K562 (cell line): Measurements from ENCODE around the gene CIB2. TPM values are rescaled to one million over a fixed set of nuclear protein-coding genes. Genes with fewer than 3 reads are reported as not detected.

Source experiments
- ATAC-seq: fragments of 200-7000 bp; cut with Tn5 transposase; 3 replicates; pipeline ENCODE4 v1.9.1; 2020; ENCODE audit warnings: moderate library complexity
- Bru-seq: library from RNA; stranded (reverse); fragments of 400-500 nt; gene quantifications from one replicate; lab custom pipeline; 2021; lab: Mats Ljungman, UMichigan
- BruChase-seq, 2 experiments: library from RNA; stranded (reverse); fragments of 400-500 nt; gene quantifications; one replicate each; lab custom pipeline; 2021; lab: Mats Ljungman, UMichigan
- BruUV-seq: library from RNA; stranded (reverse); fragments of 400-500 nt; replicated peaks from 2 replicates; lab custom pipeline; 2021; lab: Mats Ljungman, UMichigan
- CTCF ChIA-PET: fragments of 300-600 bp; formaldehyde crosslinking; extraction: SDS; loops from one replicate; lab custom pipeline; 2021; ENCODE audit warnings: low intra/inter-chr PET ratio; lab: Yijun Ruan, JAX
- POLR2A ChIA-PET: fragments of 300-600, 350-650 bp; sonication (Branson Sonifier 250); formaldehyde crosslinking; extraction: SDS; loops from one replicate; lab custom pipeline; 2021; ENCODE audit warnings: antibody characterized with exemption, inconsistent platforms; lab: Yijun Ruan, JAX
- DNase-seq, 4 experiments: peaks; one replicate each; pipeline versions ENCODE4 v3.0.0 to v3.0.0-alpha.2; 2011 to 2018; ENCODE audit warnings: low spot score in 3 of 4, mixed read lengths in 3 of 4; ENCODE audit errors: extremely low read depth in 1 of 4
- FAIRE-seq: peaks from 2 replicates; lab custom pipeline; 2011; peaks lifted over from hg19 to GRCh38; lab: Jason Lieb, UNC
- H2AFZ ChIP-seq: 2 replicates; pipeline ENCODE4 v1.6.0; 2011; ENCODE audit warnings: low read depth, low read length, control low read depth, inconsistent platforms
- H3K27ac ChIP-seq: fragments of 200-600 bp; 3 replicates; pipeline ENCODE4 v1.8.0; 2011; ENCODE audit warnings: low read depth, mild to moderate bottlenecking, control low read depth, inconsistent platforms, low read length, moderate library complexity, mixed read lengths; ENCODE audit errors: extremely low read depth
- H3K27me3 ChIP-seq, 2 experiments: fragments of 300-600 bp in 1 of 2; 2 replicates in 1 of 2; 3 replicates in 1 of 2; pipeline versions ENCODE4 v1.6.0 to v1.8.0; 2011; ENCODE audit warnings: inconsistent platforms in 2 of 2, low read length in 2 of 2, mild to moderate bottlenecking in 1 of 2, mixed read lengths in 1 of 2, moderate library complexity in 1 of 2; ENCODE audit not compliant: control insufficient read depth in 2 of 2, insufficient read depth in 2 of 2
- H3K36me3 ChIP-seq: fragments of 300-600 bp; 3 replicates; pipeline ENCODE4 v1.8.0; 2011; ENCODE audit warnings: mild to moderate bottlenecking, low read length, inconsistent platforms; ENCODE audit not compliant: control insufficient read depth, insufficient read depth
- H3K4me1 ChIP-seq, 2 experiments: fragments of 200-600 bp in 1 of 2; replicated peaks in 1 of 2; 2 replicates in 1 of 2; 3 replicates in 1 of 2; pipeline versions ENCODE4 v1.5.1 to v1.8.0; 2011; ENCODE audit warnings: inconsistent platforms in 2 of 2, low read length in 2 of 2, mild to moderate bottlenecking in 1 of 2, mixed read lengths in 1 of 2, moderate library complexity in 1 of 2; ENCODE audit not compliant: control insufficient read depth in 2 of 2, insufficient read depth in 2 of 2
- H3K4me2 ChIP-seq: 2 replicates; pipeline ENCODE4 v1.6.1; 2011; ENCODE audit warnings: low read length, control low read depth, inconsistent platforms, mixed read lengths; ENCODE audit not compliant: insufficient read depth
- H3K4me3 ChIP-seq: fragments of 200-600 bp; sonication (generic), shearing (Covaris generic); 2 replicates; pipeline ENCODE4 v1.5.1; 2016; ENCODE audit warnings: control low read depth, inconsistent platforms
- H3K79me2 ChIP-seq: fragments of 200-600 bp; 3 replicates; pipeline ENCODE4 v1.8.0; 2011; ENCODE audit warnings: low read length, inconsistent platforms; ENCODE audit not compliant: control insufficient read depth, insufficient read depth
- H3K9ac ChIP-seq, 2 experiments: 2 replicates each; pipeline versions ENCODE4 v1.6.0 to v1.6.1; 2011; ENCODE audit warnings: low read depth in 2 of 2, low read length in 2 of 2, control low read depth in 1 of 2, inconsistent platforms in 1 of 2, mild to moderate bottlenecking in 1 of 2, mixed read lengths in 1 of 2; ENCODE audit not compliant: insufficient read depth in 1 of 2
- H3K9me1 ChIP-seq: one replicate; pipeline ENCODE4 v1.6.0; 2011; ENCODE audit warnings: inconsistent platforms, mild to moderate bottlenecking, low read length, moderate library complexity; ENCODE audit not compliant: control insufficient read depth, insufficient read depth
- H3K9me3 ChIP-seq: replicated peaks from 2 replicates; pipeline ENCODE4 v1.5.1; 2011; ENCODE audit warnings: low read depth, low read length, inconsistent platforms; ENCODE audit not compliant: control insufficient read depth, insufficient read depth
- H4K20me1 ChIP-seq: replicated peaks from 2 replicates; pipeline ENCODE4 v1.6.1; 2011; ENCODE audit warnings: low read length, inconsistent platforms, mixed read lengths; ENCODE audit not compliant: control insufficient read depth, insufficient read depth
- ATF7 ChIP-seq: fragments of 450-650 bp; IDR thresholded peaks from 2 replicates; pipeline ENCODE4 v1.7.1; 2014; ENCODE audit warnings: mild to moderate bottlenecking, moderate library complexity
- BMI1 ChIP-seq: fragments of 150-350 bp; IDR thresholded peaks from 2 replicates; pipeline ENCODE4 v1.6.1; 2014; ENCODE audit warnings: low read length
- BRCA1 ChIP-seq, 2 experiments: fragments of 450-650 bp in 1 of 2; sonication (generic) in 1 of 2; formaldehyde crosslinking in 1 of 2; IDR thresholded peaks; 2 replicates each; pipeline versions ENCODE4 v1.5.0 to v1.6.1; 2017 to 2020; ENCODE audit warnings: mild to moderate bottlenecking in 1 of 2, missing genetic modification reagents in 1 of 2
- CREB1 ChIP-seq, 2 experiments: sonication (generic) in 1 of 2; formaldehyde crosslinking in 1 of 2; IDR thresholded peaks; 2 replicates each; pipeline versions ENCODE4 v1.6.1 to v1.8.0; 2012 to 2022; ENCODE audit warnings: inconsistent platforms in 1 of 2, mild to moderate bottlenecking in 1 of 2, missing genetic modification reagents in 1 of 2, moderate library complexity in 1 of 2
- E2F3 ChIP-seq: fragments of 250-450 bp; sonication (Bioruptor Pico); IDR thresholded peaks from 2 replicates; pipeline ENCODE4 v1.4.0; 2020; ENCODE audit warnings: mild to moderate bottlenecking
- ETV5 ChIP-seq: sonication (generic); formaldehyde crosslinking; IDR thresholded peaks from 2 replicates; pipeline ENCODE4 v1.4.0; 2020; ENCODE audit warnings: low read depth, mild to moderate bottlenecking, missing genetic modification reagents
- FIP1L1 ChIP-seq: fragments of 200-400 bp; formaldehyde crosslinking; IDR thresholded peaks from 2 replicates; pipeline ENCODE4 v1.6.1; 2018; ENCODE audit warnings: mild to moderate bottlenecking, low read depth, low read length; ENCODE audit not compliant: poor library complexity, severe bottlenecking
- ILF3 ChIP-seq: fragments of 450-650 bp; IDR thresholded peaks from 2 replicates; pipeline ENCODE4 v1.6.1; 2018; ENCODE audit warnings: antibody characterized with exemption, mild to moderate bottlenecking, moderate library complexity, borderline replicate concordance
- LEF1 ChIP-seq: fragments of 450-650 bp; IDR thresholded peaks from 2 replicates; pipeline ENCODE4 v1.6.1; 2016; ENCODE audit warnings: mild to moderate bottlenecking
- XRCC3 ChIP-seq: fragments of 450-650 bp; IDR thresholded peaks from 2 replicates; pipeline ENCODE4 v1.6.1; 2017; ENCODE audit warnings: mild to moderate bottlenecking, moderate library complexity
- ZNF121 ChIP-seq: sonication (generic); formaldehyde crosslinking; conservative IDR thresholded peaks from 2 replicates; pipeline ENCODE4 v1.8.0; 2022; ENCODE audit warnings: missing genetic modification reagents
- ZNF324 ChIP-seq: fragments of 250-450 bp; sonication (Bioruptor Pico); IDR thresholded peaks from 2 replicates; pipeline ENCODE4 v1.4.0; 2020; ENCODE audit warnings: mild to moderate bottlenecking
- ZNF41 ChIP-seq: fragments of 250-450 bp; sonication (Bioruptor Pico); conservative IDR thresholded peaks from 2 replicates; pipeline ENCODE4 v1.4.0; 2020; ENCODE audit warnings: mild to moderate bottlenecking
- WGBS: fragments of 100-300 bp; shearing (Covaris generic); methylation state at CpG from one replicate; pipeline ENCODE4 v1.1.6; 2016; ENCODE audit warnings: low coverage, mixed read lengths; ENCODE audit not compliant: insufficient coverage; ENCODE audit errors: missing lambda C conversion rate; 5-methylcytosine and 5-hydroxymethylcytosine counted together
- in situ Hi-C: fragments of 300-500 bp; cut with MboI; formaldehyde crosslinking; loops from 4 replicates; pipeline ENCODE4 v1.15.0; 2018; ENCODE audit warnings: inconsistent platforms, mixed read lengths
- intact Hi-C: fragments of 100-400 bp; cut with micrococcal nuclease; formaldehyde crosslinking; loops from 2 replicates; pipeline ENCODE4 v1.14.2; 2022
- long read RNA-seq, 3 experiments: library from polyadenylated mRNA in 2 of 3; library from RNA in 1 of 3; unstranded in 2 of 3; stranded (forward) in 1 of 3; transcript quantifications; one replicate each; pipeline ENCODE4 v2.0.0, GENCODE V29; 2019 to 2022
- polyA minus RNA-seq, 3 experiments: library from RNA; depleted of rRNA, polyadenylated mRNA; stranded (reverse); fragments of >200 nt; gene quantifications; 2 replicates each; pipeline ENCODE4 v1.2.3, GENCODE V29; 2011
- polyA plus RNA-seq, 8 experiments: library from polyadenylated mRNA; depleted of rRNA in 4 of 8; stranded (reverse) in 5 of 8; unstranded in 3 of 8; fragments of >200 nt; fragmentation: Nextera tagmentation in 2 of 8; fragmentation: Illumina TruSeq in 1 of 8; extraction: Ambion mirVana in 2 of 8; extraction: Trizol in 1 of 8; gene quantifications; 2 replicates each; pipeline versions ENCODE4 v1.2.1 to v1.2.3, GENCODE V29; 2011 to 2014; ENCODE audit warnings: inconsistent platforms in 1 of 8, missing spikeins in 1 of 8
- total RNA-seq, 7 experiments: library from RNA; depleted of rRNA in 6 of 7; stranded (reverse); fragments of >200 nt in 6 of 7; fragmentation: Illumina TruSeq in 2 of 7; extraction: Trizol in 2 of 7; gene quantifications; 2 replicates each; pipeline versions ENCODE4 v1.2.1 to v1.2.3, GENCODE V29; 2011 to 2021; ENCODE audit warnings: low replicate concordance in 1 of 7
- TF ChIP-seq, protein P1 (sequence below), 2 experiments: fragments of 450-650 bp; conservative IDR thresholded peaks; 2 replicates each; pipeline ENCODE4 v1.6.1; 2017; ENCODE audit warnings: mild to moderate bottlenecking in 2 of 2, moderate library complexity in 2 of 2

Gene CIB2
- total RNA-seq (2011; cell fraction: chromatin; rRNA removed; ENCODE audit: low replicate concordance) = 3.8 and 11.9 TPM in 2 replicates
- 7.2 and 9.5 TPM in 2 replicates for total RNA-seq (2011; cell fraction: nucleolus; rRNA removed)
- 8.9 and 12.3 TPM in 2 replicates for total RNA-seq (2011; cell fraction: nucleoplasm; rRNA removed)
- total RNA-seq (2014; rRNA removed) = 22.4 and 33.3 TPM in 2 replicates
- 12.5 and 15.9 TPM in 2 replicates for total RNA-seq (2014; rRNA removed; fragmentation: Illumina TruSeq; extraction: Trizol)
- total RNA-seq (2015; rRNA removed; fragmentation: Illumina TruSeq; extraction: Trizol) = 18.5 and 19.6 TPM in 2 replicates
- total RNA-seq (2021) = 18.3 and 22.9 TPM in 2 replicates
- 37.4 and 38.2 TPM in 2 replicates for polyA plus RNA-seq (2011; rRNA removed)
- polyA plus RNA-seq (2011; cell fraction: cytosol; rRNA removed) = 28.4 and 32.0 TPM in 2 replicates
- 12.9 and 15.3 TPM in 2 replicates for polyA plus RNA-seq (2011; cell fraction: nucleus; rRNA removed)
- 19.3 and 45.7 TPM in 2 replicates for polyA plus RNA-seq (2012)
- polyA plus RNA-seq (2014; fragmentation: Illumina TruSeq; extraction: Trizol) = 27.3 and 32.7 TPM in 2 replicates
- polyA plus RNA-seq (2014; fragmentation: Nextera tagmentation; extraction: Ambion mirVana) = 1 to 10 TPM; 1.5 to 2.0 TPM
- polyA plus RNA-seq (2014; rRNA removed) = 19.4 and 26.5 TPM in 2 replicates
- polyA minus RNA-seq (2011; rRNA and poly(A)+ RNA removed) = 42.4 and 47.1 TPM in 2 replicates
- polyA minus RNA-seq (2011; cell fraction: cytosol; rRNA and poly(A)+ RNA removed) = 15.1 and 20.0 TPM in 2 replicates
- 3.0 and 4.3 TPM in 2 replicates for polyA minus RNA-seq (2011; cell fraction: nucleus; rRNA and poly(A)+ RNA removed)
- Bru-seq, nascent RNA = percentile 59 among the genes with signal in this experiment
- BruChase-seq, experiment 1, labeled RNA remaining after a 2-hour chase = percentile 51 among the genes with signal in this experiment
- percentile 47 among the genes with signal in this experiment for BruChase-seq, experiment 2, labeled RNA remaining after a 6-hour chase
- long read RNA-seq, experiment 1, transcript CIB2-201 (6 exons, 1,598 nt) = major isoform, 15 of 57 reads
- long read RNA-seq, experiment 1, partial matches to known transcripts = 12 of 57 reads
- long read RNA-seq, experiment 1, other reads (novel, unspliced or antisense) = 22 of 57 reads
- long read RNA-seq, experiment 2, transcript CIB2-201 (6 exons, 1,598 nt) = major isoform, 7 of 24 reads
- long read RNA-seq, experiment 2, partial matches to known transcripts = 2 of 24 reads
- long read RNA-seq, experiment 2, other reads (novel, unspliced or antisense) = 12 of 24 reads
- long read RNA-seq, experiment 3, partial matches to known transcripts = 5 of 9 reads
- long read RNA-seq, experiment 3, other reads (novel, unspliced or antisense) = 3 of 9 reads

DNA sequence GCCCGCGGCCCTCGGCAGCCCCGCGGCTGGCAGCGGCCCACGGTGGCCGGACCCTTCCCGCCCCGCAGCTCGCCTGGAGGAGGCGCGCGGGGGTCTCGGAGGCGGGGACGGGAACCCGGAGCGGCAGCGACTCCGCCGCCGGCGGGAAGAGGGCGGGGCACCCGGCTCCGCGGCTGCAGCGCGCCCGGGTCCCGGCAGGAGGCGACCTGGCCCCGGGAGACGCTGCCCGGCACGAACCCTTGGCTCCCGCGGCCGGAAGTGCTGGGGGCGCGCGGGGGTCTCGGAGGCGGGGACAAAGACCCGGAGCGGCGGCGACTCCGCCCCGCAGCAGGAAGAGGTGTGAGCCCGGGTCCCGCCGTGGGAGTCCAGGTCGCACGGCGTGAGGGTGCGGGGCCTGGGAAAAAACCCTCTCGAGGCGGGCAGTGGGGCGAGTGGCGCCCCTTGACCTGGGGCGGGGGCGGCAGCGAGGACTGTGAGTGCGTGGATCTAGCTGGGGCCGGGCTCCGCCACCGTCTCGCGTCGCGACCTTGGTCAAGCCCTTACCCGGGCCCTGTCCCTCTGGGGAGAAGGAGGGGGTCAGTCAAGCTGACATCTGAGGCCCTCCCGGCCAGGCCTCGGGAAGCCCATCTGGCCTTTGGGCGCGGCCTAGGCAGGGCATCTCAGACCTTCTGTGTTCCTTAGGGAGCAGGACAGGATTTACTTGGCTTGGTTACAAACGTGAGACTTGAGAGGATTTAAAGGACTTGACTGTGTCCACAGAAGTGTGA lies at the start of gene CIB2:
Gene CIB2, minus strand, starts transcription at position 151 of the 767 bp plus-strand sequence. CDS start 230 bp downstream, outside the sequence.
- BruUV-seq = TSS peak; percentile 69
- H3K4me2 ChIP-seq = peak within 1 kb of the TSS; percentile 89
- FAIRE-seq (no peak), DNase-seq (peak; percentile 85 to 96 (median 94)), ATAC-seq (peak; percentile 92)
- H2AFZ ChIP-seq = peak within 1 kb of the TSS; percentile 95
- H3K4me3 ChIP-seq = peak within 1 kb of the TSS; percentile 69
- H4K20me1 ChIP-seq = 0 out of 2 replicates have a peak, but pooled peaks cover 4% of the 10 kb centered on the region
- ChIA-PET CTCF (interaction anchor here (0.7 to 1.8 kb wide), 7 partner anchors 19 to 109 kb away, joined by 3 to 10 read pairs (median 4); no protein-coding TSS in a partner anchor), POLR2A (interaction anchor here (1.1 to 1.6 kb wide), 4 partner anchors 8 to 16 kb away, joined by 3 to 7 read pairs (median 4); no protein-coding TSS in a partner anchor)
- peaks cover 4% of the 10 kb centered on the region for H3K9me1 ChIP-seq
- WGBS = under 1% methylated on average over 56 of the region's 79 CpGs
- intact Hi-C loops (loop anchor here (2.0 to 5.0 kb wide), 2 partner anchors 63 to 111 kb away; no protein-coding TSS in a partner anchor), in situ Hi-C loops (no loop called here)
- no peaks in the 10 kb centered on the region for H3K9me3 ChIP-seq
- H3K36me3 ChIP-seq = no peaks in the 10 kb centered on the region
- H3K4me1 ChIP-seq = peaks cover 25 to 31% of the 10 kb centered on the region in 2 experiments
- H3K27me3 ChIP-seq = no peaks in the 10 kb centered on the region
- peak within 1 kb of the TSS; percentile 90 to 99 for H3K9ac ChIP-seq
- H3K27ac ChIP-seq = peak within 1 kb of the TSS; percentile 81
- peaks cover 9% of the 10 kb centered on the region; the same call in 2 of the 3 replicates for H3K79me2 ChIP-seq
- no peak for TF ChIP-seq ZNF121 (CRISPR knock-in tag)
- no peak for TF ChIP-seq LEF1
- peak; percentile 2; the same call in 1 of the 2 replicates for TF ChIP-seq ATF7
- TF ChIP-seq XRCC3 = no peak
- no peak for TF ChIP-seq BMI1
- TF ChIP-seq ETV5 (CRISPR knock-in tag) = peak; percentile 89
- 0 out of 2 replicates have a peak, but pooled peaks have one; percentile 23 for TF ChIP-seq ZNF324 (CRISPR knock-in tag)
- no peak for TF ChIP-seq CREB1 (IDR thresholded peaks at IDR 0.05)
- TF ChIP-seq CREB1 (CRISPR knock-in tag; IDR thresholded peaks at IDR 0.05) = 0 out of 2 replicates have a peak, but pooled peaks have one; percentile 40
- TF ChIP-seq BRCA1 (IDR thresholded peaks at IDR 0.05) = no peak
- no peak for TF ChIP-seq BRCA1 (CRISPR knock-in tag; IDR thresholded peaks at IDR 0.05)
- 0 out of 2 replicates have a peak, but pooled peaks have one; percentile 39 for TF ChIP-seq E2F3 (CRISPR knock-in tag)
- 0 out of 2 replicates have a peak, but pooled peaks have one; percentile 57 for TF ChIP-seq ILF3
- peak; percentile 82 for TF ChIP-seq FIP1L1
- 0 out of 2 replicates have a peak, but pooled peaks have one; percentile 17 for TF ChIP-seq ZNF41 (CRISPR knock-in tag)
- TF ChIP-seq, protein P1, sequence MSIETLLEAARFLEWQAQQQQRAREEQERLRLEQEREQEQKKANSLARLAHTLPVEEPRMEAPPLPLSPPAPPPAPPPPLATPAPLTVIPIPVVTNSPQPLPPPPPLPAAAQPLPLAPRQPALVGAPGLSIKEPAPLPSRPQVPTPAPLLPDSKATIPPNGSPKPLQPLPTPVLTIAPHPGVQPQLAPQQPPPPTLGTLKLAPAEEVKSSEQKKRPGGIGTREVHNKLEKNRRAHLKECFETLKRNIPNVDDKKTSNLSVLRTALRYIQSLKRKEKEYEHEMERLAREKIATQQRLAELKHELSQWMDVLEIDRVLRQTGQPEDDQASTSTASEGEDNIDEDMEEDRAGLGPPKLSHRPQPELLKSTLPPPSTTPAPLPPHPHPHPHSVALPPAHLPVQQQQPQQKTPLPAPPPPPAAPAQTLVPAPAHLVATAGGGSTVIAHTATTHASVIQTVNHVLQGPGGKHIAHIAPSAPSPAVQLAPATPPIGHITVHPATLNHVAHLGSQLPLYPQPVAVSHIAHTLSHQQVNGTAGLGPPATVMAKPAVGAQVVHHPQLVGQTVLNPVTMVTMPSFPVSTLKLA (conservative IDR thresholded peaks at IDR 0.05) = peak in 1 of 2 experiments; percentile 33; a peak in 1 of 4 replicates
